ENCODE data around the gene MAGI2.

Gene MAGI2

DNA sequence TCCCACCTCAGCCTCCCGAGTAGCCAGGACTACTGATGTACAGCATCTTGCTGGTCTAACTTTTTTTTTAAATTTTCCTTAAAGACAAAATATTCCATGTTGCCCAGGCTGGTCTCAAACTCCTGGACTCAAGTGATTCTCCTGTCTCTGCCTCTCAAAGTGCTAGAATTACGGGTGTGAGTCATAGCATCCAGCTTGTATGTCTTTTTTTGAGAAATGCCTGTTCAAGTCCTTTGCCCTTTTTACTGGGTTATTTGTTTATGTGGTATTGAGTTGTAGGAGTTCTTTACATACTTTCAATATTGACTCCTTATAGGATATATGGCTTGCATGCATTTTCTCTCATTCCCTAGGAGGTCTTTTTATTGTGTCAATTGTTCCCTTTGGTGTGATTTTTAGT, 486.4 kb downstream of the MAGI2 start:
- TF ChIP-seq, protein P1, sequence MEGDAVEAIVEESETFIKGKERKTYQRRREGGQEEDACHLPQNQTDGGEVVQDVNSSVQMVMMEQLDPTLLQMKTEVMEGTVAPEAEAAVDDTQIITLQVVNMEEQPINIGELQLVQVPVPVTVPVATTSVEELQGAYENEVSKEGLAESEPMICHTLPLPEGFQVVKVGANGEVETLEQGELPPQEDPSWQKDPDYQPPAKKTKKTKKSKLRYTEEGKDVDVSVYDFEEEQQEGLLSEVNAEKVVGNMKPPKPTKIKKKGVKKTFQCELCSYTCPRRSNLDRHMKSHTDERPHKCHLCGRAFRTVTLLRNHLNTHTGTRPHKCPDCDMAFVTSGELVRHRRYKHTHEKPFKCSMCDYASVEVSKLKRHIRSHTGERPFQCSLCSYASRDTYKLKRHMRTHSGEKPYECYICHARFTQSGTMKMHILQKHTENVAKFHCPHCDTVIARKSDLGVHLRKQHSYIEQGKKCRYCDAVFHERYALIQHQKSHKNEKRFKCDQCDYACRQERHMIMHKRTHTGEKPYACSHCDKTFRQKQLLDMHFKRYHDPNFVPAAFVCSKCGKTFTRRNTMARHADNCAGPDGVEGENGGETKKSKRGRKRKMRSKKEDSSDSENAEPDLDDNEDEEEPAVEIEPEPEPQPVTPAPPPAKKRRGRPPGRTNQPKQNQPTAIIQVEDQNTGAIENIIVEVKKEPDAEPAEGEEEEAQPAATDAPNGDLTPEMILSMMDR (IDR thresholded peaks at IDR 0.05; ENCODE audit: low read depth, low read length, missing control alignments) = no peak
- no peak overlapping the region for H3K4me3 ChIP-seq (ENCODE audit: low read depth, low read length)
- in situ Hi-C loops (cut with HindIII; ENCODE audit: low pct_ligation_motif_present, low sequenced_read_pairs) = no loop called here
- DNase-seq = no peak
- H3K36me3 ChIP-seq (replicated peaks) = no peaks in the 10 kb centered on the region
- no peak overlapping the region for H3K27ac ChIP-seq
- no peaks in the 10 kb centered on the region for H3K27me3 ChIP-seq (replicated peaks)

DNA sequence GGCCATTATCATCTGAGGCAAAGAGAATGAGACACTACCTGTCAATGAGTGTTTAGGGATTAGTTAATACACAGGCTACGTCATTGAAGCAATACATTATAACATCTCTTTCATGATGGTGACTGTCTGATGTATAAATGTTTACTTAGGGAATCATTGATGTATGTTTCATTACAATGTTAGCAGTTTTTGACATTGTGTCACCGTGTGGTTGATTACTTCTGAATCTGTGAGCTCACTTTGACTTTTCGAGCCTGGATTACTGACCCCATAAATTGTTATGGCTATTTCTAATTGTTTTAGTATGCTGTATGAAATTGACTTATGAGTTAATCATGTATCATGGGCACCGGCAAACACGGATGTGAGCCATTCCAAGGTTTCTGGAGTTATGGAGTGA, 494.0 kb downstream of the MAGI2 start:
- DNase-seq = no peak
- in situ Hi-C loops (cut with HindIII; ENCODE audit: low pct_ligation_motif_present, low sequenced_read_pairs) = no loop called here
- no peak overlapping the region for H3K4me3 ChIP-seq (ENCODE audit: low read depth, low read length)

DNA sequence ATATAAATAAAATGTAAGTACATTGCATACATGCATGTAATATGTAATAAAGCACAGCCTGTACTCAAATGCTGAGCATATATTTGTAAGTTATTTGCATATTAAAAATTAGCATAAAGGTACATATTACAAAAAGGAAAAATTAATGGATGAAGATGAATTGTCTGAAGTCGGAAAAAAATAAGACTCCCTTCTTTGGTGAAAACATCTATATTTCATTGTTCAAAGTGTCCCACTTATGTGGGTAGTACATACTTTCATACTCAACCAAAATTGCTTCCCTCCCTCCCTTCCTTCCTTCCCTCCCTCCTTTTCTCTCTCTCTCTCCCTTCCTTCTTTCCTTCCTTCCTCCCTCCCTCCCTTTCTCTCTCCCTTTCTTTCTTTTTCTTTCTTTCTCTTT, 498.1 kb downstream of the MAGI2 start:
- Histone ChIP-seq H3K27me3 (replicated peaks) (no peaks in the 10 kb centered on the region), H3K4me3 (ENCODE audit: low read depth, low read length) (no peak overlapping the region), H3K27ac (no peak overlapping the region), H3K36me3 (replicated peaks) (no peaks in the 10 kb centered on the region)
- in situ Hi-C loops (cut with HindIII; ENCODE audit: low pct_ligation_motif_present, low sequenced_read_pairs) = no loop called here
- TF ChIP-seq, protein P1 (IDR thresholded peaks at IDR 0.05; ENCODE audit: low read depth, low read length, missing control alignments) = no peak
- no peak for DNase-seq

More for the DNA sequence above, 494.0 kb downstream of the MAGI2 start:
- Histone ChIP-seq H3K27ac (no peak overlapping the region), H3K36me3 (replicated peaks) (no peaks in the 10 kb centered on the region), H3K27me3 (replicated peaks) (no peaks in the 10 kb centered on the region)
- TF ChIP-seq, protein P1 (IDR thresholded peaks at IDR 0.05; ENCODE audit: low read depth, low read length, missing control alignments) = no peak

DNA sequence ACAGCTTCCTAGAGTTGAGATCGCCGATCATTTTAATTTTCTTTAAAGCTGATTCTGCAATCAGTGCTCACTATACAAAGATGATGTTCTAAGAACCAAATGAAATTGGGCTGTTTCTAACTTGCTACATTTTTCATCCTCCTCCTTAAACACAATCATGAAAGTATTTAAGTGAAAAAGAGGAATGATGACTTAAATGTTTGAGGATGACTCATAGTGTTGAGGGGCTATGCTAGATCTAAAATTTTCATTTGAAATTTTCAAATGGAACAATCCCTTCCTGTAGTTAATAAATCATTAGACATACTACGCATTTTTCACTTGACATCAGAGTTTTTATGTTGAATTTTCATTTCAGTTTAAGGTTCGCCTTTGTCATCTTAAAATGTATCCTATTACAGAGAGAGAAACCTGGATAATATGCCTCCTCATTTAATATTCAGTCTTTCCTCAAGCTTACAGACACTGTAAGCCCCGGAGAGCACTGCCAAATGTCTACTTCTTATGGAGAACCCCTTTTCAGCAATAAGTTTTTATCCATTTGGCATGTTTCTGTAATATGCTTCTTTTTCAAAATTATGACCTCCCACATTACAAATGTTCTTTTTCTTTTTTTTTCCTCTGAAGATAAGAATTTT, 499.6 kb downstream of the MAGI2 start:
- no peak for DNase-seq
- in situ Hi-C loops (cut with HindIII; ENCODE audit: low pct_ligation_motif_present, low sequenced_read_pairs) = no loop called here
- TF ChIP-seq, protein P1 (IDR thresholded peaks at IDR 0.05; ENCODE audit: low read depth, low read length, missing control alignments) = no peak
- no peaks in the 10 kb centered on the region for H3K36me3 ChIP-seq (replicated peaks)
- H3K4me3 ChIP-seq (ENCODE audit: low read depth, low read length) = no peak overlapping the region
- no peaks in the 10 kb centered on the region for H3K27me3 ChIP-seq (replicated peaks)
- H3K27ac ChIP-seq = no peak overlapping the region

DNA sequence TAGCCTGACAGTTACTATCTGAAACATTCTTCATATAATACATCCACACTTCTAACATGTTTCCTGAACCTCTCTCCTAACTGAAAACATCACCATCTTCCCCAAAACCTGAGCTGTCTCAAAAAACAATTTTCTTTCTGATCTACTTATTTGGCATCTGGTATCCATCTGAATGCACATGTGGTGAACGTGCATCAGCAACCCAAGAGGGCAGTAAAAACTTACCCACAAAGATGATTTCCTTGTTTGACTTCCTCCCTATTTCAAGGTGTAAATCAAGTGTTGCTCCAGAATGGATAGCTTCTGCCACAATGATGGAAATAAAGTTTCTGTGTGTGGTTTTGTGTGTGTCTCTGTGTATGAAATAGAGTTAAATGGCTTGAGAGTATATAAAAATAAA, 500.4 kb downstream of the MAGI2 start:
- in situ Hi-C loops (cut with HindIII; ENCODE audit: low pct_ligation_motif_present, low sequenced_read_pairs) = no loop called here
- H3K27me3 ChIP-seq (replicated peaks) = no peaks in the 10 kb centered on the region
- TF ChIP-seq, protein P1 (IDR thresholded peaks at IDR 0.05; ENCODE audit: low read depth, low read length, missing control alignments) = no peak
- H3K36me3 ChIP-seq (replicated peaks) = no peaks in the 10 kb centered on the region
- no peak overlapping the region for H3K4me3 ChIP-seq (ENCODE audit: low read depth, low read length)
- H3K27ac ChIP-seq = no peak overlapping the region
- no peak for DNase-seq

DNA sequence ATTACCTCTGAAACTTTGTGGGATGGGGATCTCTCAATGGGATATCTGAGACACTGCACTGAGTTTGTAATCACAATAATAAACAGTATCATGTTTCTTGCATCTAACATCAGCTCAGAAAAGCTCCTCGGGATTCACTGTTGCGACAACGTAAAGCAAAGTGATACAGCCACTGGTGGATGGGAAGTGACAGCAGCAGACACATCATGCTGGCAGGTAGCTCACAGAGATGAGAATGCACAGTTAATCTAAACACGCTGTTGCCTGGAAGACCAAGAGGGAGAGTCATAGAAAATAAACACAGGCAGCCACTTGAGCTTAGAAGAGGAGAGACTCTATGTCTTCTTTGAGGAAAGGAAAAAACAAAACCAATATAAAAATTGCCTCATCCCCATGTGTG, 513.8 kb downstream of the MAGI2 start:
- Histone ChIP-seq H3K27me3 (replicated peaks) (no peaks in the 10 kb centered on the region), H3K27ac (no peak overlapping the region), H3K36me3 (replicated peaks) (no peaks in the 10 kb centered on the region), H3K4me3 (ENCODE audit: low read depth, low read length) (no peak overlapping the region)
- no peak for DNase-seq
- in situ Hi-C loops (cut with HindIII; ENCODE audit: low pct_ligation_motif_present, low sequenced_read_pairs) = no loop called here
- TF ChIP-seq, protein P1 (IDR thresholded peaks at IDR 0.05; ENCODE audit: low read depth, low read length, missing control alignments) = no peak
